Spleen (tissue), 11 donors: ENCODE measurements around the gene GON4L. TPM values are rescaled to one million over a fixed set of nuclear protein-coding genes. Genes with fewer than 3 reads are reported as not detected.
"Not testable (repeated sequence)": the region's sequence is repeated elsewhere in the genome, so short reads cannot be mapped to it uniquely, and the experiment has no call there.

Experiments
- DNase-seq: peaks from one replicate; pipeline ENCODE4 v3.0.0-alpha.2; 2020
- H3K27ac ChIP-seq, 8 donors: fragments of 200-600 bp; sonication (generic) in 7 of 8; 1 replicate in 4 of 8; 2 replicates in 4 of 8; pipeline versions ENCODE4 v1.5.0 to v1.8.0; 2016 to 2021; ENCODE audit warnings: inconsistent platforms in 4 of 8, mild to moderate bottlenecking in 4 of 8, moderate library complexity in 1 of 8
- H3K27me3 ChIP-seq, 7 donors: fragments of 200-600 bp; sonication (generic) in 6 of 7; replicated peaks in 1 of 7; 1 replicate in 4 of 7; 2 replicates in 3 of 7; pipeline versions ENCODE4 v1.5.0 to v1.8.0; 2016 to 2021; ENCODE audit warnings: inconsistent platforms in 3 of 7, mild to moderate bottlenecking in 1 of 7
- H3K36me3 ChIP-seq, 6 donors: fragments of 200-600 bp; sonication (generic) in 5 of 6; 1 replicate in 4 of 6; 2 replicates in 2 of 6; pipeline versions ENCODE4 v1.5.0 to v1.8.0; 2016 to 2021; ENCODE audit warnings: inconsistent platforms in 2 of 6
- H3K4me1 ChIP-seq, 6 donors: fragments of 200-600 bp; sonication (generic) in 5 of 6; 1 replicate in 3 of 6; 2 replicates in 3 of 6; pipeline versions ENCODE4 v1.5.0 to v1.8.0; 2016 to 2021; ENCODE audit warnings: inconsistent platforms in 3 of 6
- H3K4me3 ChIP-seq, 8 donors: fragments of 200-600 bp; sonication (generic) in 7 of 8; 1 replicate in 4 of 8; 2 replicates in 4 of 8; pipeline versions ENCODE4 v1.5.0 to v1.8.0; 2016 to 2021; ENCODE audit warnings: inconsistent platforms in 4 of 8, mild to moderate bottlenecking in 4 of 8, moderate library complexity in 2 of 8
- H3K9me3 ChIP-seq, 8 donors: fragments of 200-600 bp; sonication (generic) in 7 of 8; 1 replicate in 4 of 8; 2 replicates in 4 of 8; pipeline versions ENCODE4 v1.5.0 to v1.8.0; 2016 to 2021; ENCODE audit warnings: inconsistent platforms in 4 of 8
- CTCF ChIP-seq, 11 experiments: fragments of 200-600 bp in 7 of 11; fragments of 450-650 bp in 4 of 11; sonication (generic) in 4 of 11; IDR thresholded peaks in 8 of 11; conservative IDR thresholded peaks in 3 of 11; 1 replicate in 7 of 11; 2 replicates in 4 of 11; pipeline versions ENCODE4 v1.4.0 to v1.8.0; 2016 to 2021; ENCODE audit warnings: antibody characterized with exemption in 11 of 11, inconsistent platforms in 4 of 11, mild to moderate bottlenecking in 1 of 11
- POLR2A ChIP-seq, 3 donors: fragments of 450-650 bp; IDR thresholded peaks; one replicate each; pipeline ENCODE4 v1.5.1; 2017; ENCODE audit warnings: antibody characterized with exemption in 3 of 3, mild to moderate bottlenecking in 1 of 3
- POLR2AphosphoS5 ChIP-seq, 3 donors: sonication (generic); formaldehyde crosslinking; IDR thresholded peaks; one replicate each; pipeline ENCODE4 v1.5.1; 2017; ENCODE audit warnings: antibody characterized with exemption in 3 of 3
- WGBS, 5 donors: extraction: QIAGEN DNeasy Blood & Tissue Kit in 3 of 5; methylation state at CpG; one replicate each; pipeline versions ENCODE4 v1.1.5 to v1.1.7; 2013 to 2018; 5-methylcytosine and 5-hydroxymethylcytosine counted together
- intact Hi-C: fragments of 100-400 bp; cut with DNase I; formaldehyde crosslinking; loops from one replicate; pipeline ENCODE4 v1.15.0; 2023; ENCODE audit warnings: low total_unique reads
- polyA plus RNA-seq, 3 donors: library from polyadenylated mRNA; stranded (reverse); fragments of 200-250 nt; gene quantifications; one replicate each; pipeline ENCODE4 v1.2.1, GENCODE V29; 2013
- total RNA-seq, 7 donors: library from RNA; depleted of rRNA in 3 of 7; stranded (reverse); fragments of >200 nt in 3 of 7; fragmentation: NEBNext Ultra II Directional in 4 of 7; extraction: Animal tissue kit (Norgen Biotek cat#: 25700) in 4 of 7; gene quantifications; one replicate each; pipeline versions ENCODE4 v1.1.0 to v1.2.1, GENCODE V29; 2016 to 2021
- donor health status: healthy with polysubstance abuse.
- donor health status: DM: no; HTN: no; CAD: no; lungs with moderate emphysema.
- donor health status: DM: no; HTN: no; CAD: no.
- donor health status: Bipolar disorder and iron deficiency.
- donor health status: healthy.
- donor health status: DM: no; HTN: no; CAD: no.
- donor health status: DM: yes; HTN: yes; CAD: no.

GON4L gene
- total and polyA plus RNA-seq, 10 donors: 12.3 to 103 (median 66.2) TPM

DNA sequence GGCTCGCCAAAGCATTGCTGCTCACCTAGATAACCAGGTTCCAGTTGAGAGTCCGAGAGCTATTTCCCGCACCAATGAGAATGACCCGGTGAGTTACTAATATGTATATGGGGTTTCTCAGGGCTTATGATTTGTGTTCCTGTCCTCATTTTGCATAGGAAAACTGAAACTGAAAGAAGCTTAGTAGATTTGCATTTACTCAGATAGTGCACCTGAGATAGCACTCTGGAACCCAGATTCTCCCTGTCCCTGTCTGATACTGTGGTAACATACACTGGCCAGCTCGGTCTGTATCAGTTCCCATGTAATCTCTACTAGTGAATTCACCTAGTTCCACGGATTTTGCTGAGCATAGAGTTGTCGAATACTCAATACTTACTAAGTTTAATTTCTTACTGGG lies 140.0 kb downstream of the GON4L start:
- peak overlapping the region in 4 of 8 donors; percentile 5 to 49 (median 30) for H3K27ac ChIP-seq
- no peak for TF ChIP-seq POLR2A (IDR thresholded peaks at IDR 0.05)
- no peak for TF ChIP-seq POLR2AphosphoS5 (IDR thresholded peaks at IDR 0.05)
- no peak for TF ChIP-seq CTCF (IDR thresholded peaks at IDR 0.05 in 8 of 11, conservative IDR thresholded peaks at IDR 0.05 in 3 of 11)
- H3K36me3 ChIP-seq: peaks cover 0 to 82% (median 15%) of the 10 kb centered on the region in 6 donors
- no peak overlapping the region for H3K4me3 ChIP-seq
- intact Hi-C loops: no loop called here
- H3K27me3 ChIP-seq: no peaks in the 10 kb centered on the region
- DNase-seq: no peak
- no peaks in the 10 kb centered on the region for H3K9me3 ChIP-seq
- peaks cover 0 to 11% (median 0%) of the 10 kb centered on the region in 6 donors for H3K4me1 ChIP-seq
- 78 to 90% (median 84%) methylated on average over 7 of the region's 7 CpGs for WGBS, 5 donors

GRCh38 chr1:155715777-155716176 lies 141.2 kb downstream of the GON4L start:
- 95 to 99% (median 98%) methylated on average over 5 of the region's 5 CpGs for WGBS, 5 donors
- Histone ChIP-seq H3K27me3 (no peaks in the 10 kb centered on the region), H3K36me3 (peaks cover 0 to 80% (median 11%) of the 10 kb centered on the region in 6 donors), H3K9me3 (no peaks in the 10 kb centered on the region), H3K4me3 (no peak overlapping the region), H3K27ac (peak overlapping the region in 1 of 8 donors; percentile 0), H3K4me1 (peaks cover 0 to 11% (median 0%) of the 10 kb centered on the region in 6 donors)
- no peak for DNase-seq
- intact Hi-C loops: no loop called here
- TF ChIP-seq POLR2AphosphoS5 (IDR thresholded peaks at IDR 0.05) (no peak), POLR2A (IDR thresholded peaks at IDR 0.05) (no peak), CTCF (IDR thresholded peaks at IDR 0.05 in 8 of 11, conservative IDR thresholded peaks at IDR 0.05 in 3 of 11) (no peak)

GRCh38 chr1:155715056-155715455 lies 142.0 kb downstream of the GON4L start:
- Histone ChIP-seq H3K36me3 (peaks cover 0 to 80% (median 13%) of the 10 kb centered on the region in 6 donors), H3K4me1 (peaks cover 0 to 11% (median 0%) of the 10 kb centered on the region in 6 donors)
- intact Hi-C loops, H3K4me3 ChIP-seq, H3K27ac ChIP-seq, DNase-seq, H3K27me3 ChIP-seq, H3K9me3 ChIP-seq: not testable (repeated sequence)
- 96 to 100% (median 98%) methylated on average over 3 of the region's 3 CpGs for WGBS, 5 donors

GRCh38 chr1:155713075-155713474 lies 143.9 kb downstream of the GON4L start:
- intact Hi-C loops: no loop called here
- DNase-seq: no peak
- H3K27me3 ChIP-seq: no peaks in the 10 kb centered on the region
- peaks cover 0 to 71% (median 11%) of the 10 kb centered on the region in 6 donors for H3K36me3 ChIP-seq
- H3K4me3 ChIP-seq: no peak overlapping the region
- H3K4me1 ChIP-seq: peaks cover 0 to 14% (median 0%) of the 10 kb centered on the region in 6 donors
- no peaks in the 10 kb centered on the region for H3K9me3 ChIP-seq
- 68 to 90% (median 83%) methylated on average over 2 of the region's 2 CpGs for WGBS, 5 donors
- H3K27ac ChIP-seq: no peak overlapping the region
- no peak for TF ChIP-seq POLR2AphosphoS5 (IDR thresholded peaks at IDR 0.05)
- TF ChIP-seq POLR2A (IDR thresholded peaks at IDR 0.05): no peak
- TF ChIP-seq CTCF (IDR thresholded peaks at IDR 0.05 in 8 of 11, conservative IDR thresholded peaks at IDR 0.05 in 3 of 11): no peak

DNA sequence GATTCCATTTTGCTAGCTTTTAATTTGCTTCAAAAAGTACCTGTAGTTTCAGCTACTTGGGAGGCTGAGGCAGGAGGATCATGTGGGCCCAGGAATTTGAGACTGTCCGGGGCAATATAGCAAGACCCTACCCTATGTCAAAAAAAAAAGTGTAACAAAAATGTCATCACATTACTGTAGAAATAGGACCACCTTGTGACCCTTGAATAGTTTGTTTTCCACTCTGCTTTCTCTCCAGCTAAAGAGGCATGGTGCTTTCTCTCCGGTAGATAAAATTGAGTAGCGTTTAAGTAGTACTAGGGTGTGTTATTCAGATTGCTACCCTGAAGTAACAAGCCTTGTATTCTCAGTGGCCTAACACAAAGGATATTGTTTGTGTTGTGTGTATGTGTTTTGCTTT lies 144.4 kb downstream of the GON4L start:
- H3K9me3 ChIP-seq, DNase-seq, H3K27ac ChIP-seq, H3K27me3 ChIP-seq, H3K4me3 ChIP-seq, intact Hi-C loops: not testable (repeated sequence)
- Histone ChIP-seq H3K4me1 (peaks cover 0 to 18% (median 2%) of the 10 kb centered on the region in 6 donors), H3K36me3 (peaks cover 0 to 67% (median 11%) of the 10 kb centered on the region in 6 donors)
- WGBS, 5 donors: 86 to 95% (median 91%) methylated on average over 3 of the region's 3 CpGs

- H3K4me3 ChIP-seq, H3K27me3 ChIP-seq, DNase-seq, H3K9me3 ChIP-seq, H3K27ac ChIP-seq, intact Hi-C loops: not testable (repeated sequence)
- Histone ChIP-seq H3K36me3 (peaks cover 0 to 56% (median 11%) of the 10 kb centered on the region in 6 donors), H3K4me1 (peaks cover 0 to 12% (median 4%) of the 10 kb centered on the region in 6 donors)
- 88 to 100% (median 97%) methylated on average over 1 to 3 of the region's 3 CpGs for WGBS, 5 donors
These were observed 145.6 kb downstream of the GON4L start for GRCh38 chr1:155711457-155711856.
